HuH-7 (cell line): Measurements from ENCODE around the gene KCNK7.

Source experiments
- DNase-seq: peaks from one replicate; pipeline ENCODE4 v3.0.0; 2011; ENCODE audit warnings: low spot score

The KCNK7 gene

GRCh38 chr11:65611028-65611757 is 15.6 kb upstream of the KCNK7 start:
- DNase-seq = no peak

- DNase-seq = no peak
These were observed 14.8 kb upstream of the KCNK7 start for GRCh38 chr11:65610404-65610803.

GRCh38 chr11:65609665-65610064 is 14.1 kb upstream of the KCNK7 start:
- no peak for DNase-seq

- no peak for DNase-seq
These were observed 13.6 kb upstream of the KCNK7 start for GRCh38 chr11:65609229-65609628.

GRCh38 chr11:65607614-65608426 is 12.2 kb upstream of the KCNK7 start:
- DNase-seq = no peak

GRCh38 chr11:65606876-65607613 is 11.4 kb upstream of the KCNK7 start:
- DNase-seq = no peak

GRCh38 chr11:65604258-65604657 is 8.7 kb upstream of the KCNK7 start:
- DNase-seq = no peak

- no peak for DNase-seq
These were observed 4.3 kb upstream of the KCNK7 start for GRCh38 chr11:65599955-65600246.

- no peak for DNase-seq
These were observed 3.8 kb upstream of the KCNK7 start for GRCh38 chr11:65599216-65599954.

GRCh38 chr11:65598258-65598699 is 2.7 kb upstream of the KCNK7 start:
- DNase-seq = no peak

- no peak for DNase-seq
These were observed 920 bp upstream of the KCNK7 start for GRCh38 chr11:65596520-65596919.

- no peak for DNase-seq
These were observed 469 bp downstream of the KCNK7 start for GRCh38 chr11:65595131-65595530.

- peak; percentile 77 for DNase-seq
These were observed 1.8 kb downstream of the KCNK7 start for GRCh38 chr11:65593518-65594414.

- no peak for DNase-seq
These were observed 2.6 kb downstream of the KCNK7 start for GRCh38 chr11:65592858-65593517.

GRCh38 chr11:65591939-65592857 is 3.4 kb downstream of the KCNK7 start:
- no peak for DNase-seq

- DNase-seq = no peak
These were observed 5.3 kb downstream of the KCNK7 start for GRCh38 chr11:65590240-65590738.

GRCh38 chr11:65589444-65590239 is 6.0 kb downstream of the KCNK7 start:
- no peak for DNase-seq
